OCI-LY3 (cell line): Measurements from ENCODE around the gene STRN3.
"Not testable (repeated sequence)": the region's sequence is repeated elsewhere in the genome, so short reads cannot be mapped to it uniquely, and the experiment has no call there.

Experiments
- H2AFZ ChIP-seq: fragments of 200-600, 300-600 bp; shearing (Covaris generic); 2 replicates; pipeline ENCODE4 v1.6.0; 2014; ENCODE audit warnings: antibody characterized with exemption, low read depth, low read length
- H3K27ac ChIP-seq: fragments of 200-600, 300-600 bp; sonication (generic); 2 replicates; pipeline ENCODE4 v1.5.1; 2014; ENCODE audit warnings: mild to moderate bottlenecking, low read length, moderate library complexity, mixed read lengths
- H3K27me3 ChIP-seq: fragments of 200-600, 300-600 bp; sonication (generic); 2 replicates; pipeline ENCODE4 v1.6.1; 2014; ENCODE audit warnings: low read depth, low read length, mixed read lengths
- H3K36me3 ChIP-seq: fragments of 200-600, 300-600 bp; sonication (generic); replicated peaks from 2 replicates; pipeline ENCODE3; 2014; ENCODE audit warnings: low read depth, low read length, mixed read lengths
- H3K4me1 ChIP-seq: fragments of 300-600, 200-600 bp; sonication (generic); 2 replicates; pipeline ENCODE4 v1.6.1; 2014; ENCODE audit warnings: low read length, mixed read lengths
- H3K4me2 ChIP-seq: fragments of 200-600, 300-600 bp; sonication (generic); 2 replicates; pipeline ENCODE4 v1.6.1; 2014; ENCODE audit warnings: low read length, mixed read lengths
- H3K4me3 ChIP-seq: fragments of 300-600, 200-600 bp; sonication (generic); 2 replicates; pipeline ENCODE4 v1.5.1; 2014; ENCODE audit warnings: antibody characterized with exemption, mild to moderate bottlenecking, low read length, moderate library complexity
- H3K79me2 ChIP-seq: fragments of 300-600, 200-600 bp; shearing (Covaris generic); 2 replicates; pipeline ENCODE4 v1.6.1; 2014; ENCODE audit warnings: mild to moderate bottlenecking, low read length, mixed read lengths
- H3K9ac ChIP-seq: fragments of 300-600, 200-600 bp; shearing (Covaris generic); 2 replicates; pipeline ENCODE4 v1.6.0; 2014; ENCODE audit warnings: mild to moderate bottlenecking, low read length, moderate library complexity
- H3K9me3 ChIP-seq: fragments of 200-600, 300-600 bp; shearing (Covaris generic); 2 replicates; pipeline ENCODE4 v1.6.1; 2014; ENCODE audit warnings: low read length, mixed read lengths; ENCODE audit not compliant: insufficient read depth
- H4K20me1 ChIP-seq: fragments of 200-600, 300-600 bp; sonication (generic); 2 replicates; pipeline ENCODE4 v1.6.1; 2016; ENCODE audit warnings: low read length, mixed read lengths; ENCODE audit not compliant: insufficient read depth
- EZH2phosphoT487 ChIP-seq: fragments of 200-600 bp; shearing (Covaris generic); IDR thresholded peaks from 2 replicates; pipeline ENCODE4 v1.6.1; 2018; ENCODE audit warnings: antibody characterized with exemption, mixed run types, low read depth
- TF ChIP-seq, protein P1 (sequence below): fragments of 200-600, 300-600 bp; sonication (generic); IDR thresholded peaks from 2 replicates; pipeline ENCODE4 v1.5.1; 2014; ENCODE audit warnings: antibody characterized with exemption, low read length, low read depth

STRN3 gene

DNA sequence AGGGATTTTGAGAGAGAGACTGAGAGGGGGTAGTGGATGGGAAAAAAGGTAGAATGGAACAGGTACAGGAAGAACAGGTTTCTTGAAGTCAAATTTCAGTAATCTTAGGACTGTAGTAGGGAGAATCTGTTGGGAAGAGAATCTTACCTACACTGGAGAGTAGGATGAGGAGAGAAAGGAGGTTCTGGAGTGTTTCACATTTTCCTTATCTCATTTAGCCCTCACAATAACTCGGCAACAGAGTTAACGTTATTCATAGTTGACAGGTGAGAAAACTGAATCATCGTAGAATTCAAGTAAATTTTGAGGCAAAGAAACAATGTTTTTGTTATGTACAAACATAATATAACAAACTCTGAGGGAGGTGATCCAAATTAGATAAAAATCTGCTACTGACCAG, 17.2 kb upstream of the STRN3 start:
- no peak overlapping the region for H2AFZ ChIP-seq
- no peaks in the 10 kb centered on the region for H4K20me1 ChIP-seq
- H3K4me1 ChIP-seq, result no peaks in the 10 kb centered on the region
- H3K27ac ChIP-seq, result no peak overlapping the region
- no peaks in the 10 kb centered on the region for H3K27me3 ChIP-seq
- TF ChIP-seq, protein P1, sequence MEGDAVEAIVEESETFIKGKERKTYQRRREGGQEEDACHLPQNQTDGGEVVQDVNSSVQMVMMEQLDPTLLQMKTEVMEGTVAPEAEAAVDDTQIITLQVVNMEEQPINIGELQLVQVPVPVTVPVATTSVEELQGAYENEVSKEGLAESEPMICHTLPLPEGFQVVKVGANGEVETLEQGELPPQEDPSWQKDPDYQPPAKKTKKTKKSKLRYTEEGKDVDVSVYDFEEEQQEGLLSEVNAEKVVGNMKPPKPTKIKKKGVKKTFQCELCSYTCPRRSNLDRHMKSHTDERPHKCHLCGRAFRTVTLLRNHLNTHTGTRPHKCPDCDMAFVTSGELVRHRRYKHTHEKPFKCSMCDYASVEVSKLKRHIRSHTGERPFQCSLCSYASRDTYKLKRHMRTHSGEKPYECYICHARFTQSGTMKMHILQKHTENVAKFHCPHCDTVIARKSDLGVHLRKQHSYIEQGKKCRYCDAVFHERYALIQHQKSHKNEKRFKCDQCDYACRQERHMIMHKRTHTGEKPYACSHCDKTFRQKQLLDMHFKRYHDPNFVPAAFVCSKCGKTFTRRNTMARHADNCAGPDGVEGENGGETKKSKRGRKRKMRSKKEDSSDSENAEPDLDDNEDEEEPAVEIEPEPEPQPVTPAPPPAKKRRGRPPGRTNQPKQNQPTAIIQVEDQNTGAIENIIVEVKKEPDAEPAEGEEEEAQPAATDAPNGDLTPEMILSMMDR, result no peak
- no peak for TF ChIP-seq EZH2phosphoT487
- H3K4me2 ChIP-seq, result no peak overlapping the region
- H3K9ac ChIP-seq, result no peak overlapping the region
- no peaks in the 10 kb centered on the region for H3K36me3 ChIP-seq
- H3K79me2 ChIP-seq, result no peaks in the 10 kb centered on the region
- no peaks in the 10 kb centered on the region for H3K9me3 ChIP-seq
- no peak overlapping the region for H3K4me3 ChIP-seq

DNA sequence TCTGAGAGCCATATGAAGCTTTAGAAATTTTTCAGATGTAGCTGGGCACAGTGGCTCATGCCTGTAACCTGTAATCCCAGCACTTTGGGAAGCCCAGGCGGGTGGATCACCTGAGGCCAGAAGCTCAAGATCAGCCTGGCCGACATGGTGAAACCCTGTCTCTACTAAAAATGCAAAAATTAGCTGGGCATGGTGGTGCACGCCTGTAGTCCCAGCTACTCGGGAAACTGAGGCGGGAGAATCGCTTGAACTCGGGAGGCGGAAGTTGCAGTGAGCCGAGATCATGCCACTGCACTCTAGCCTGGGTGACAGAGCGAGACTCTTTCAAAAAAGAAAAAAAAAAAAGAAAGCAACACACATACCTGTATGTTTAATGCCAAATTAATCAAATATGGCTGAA, 16.7 kb upstream of the STRN3 start:
- H3K4me1 ChIP-seq, H2AFZ ChIP-seq, H3K9ac ChIP-seq, H3K9me3 ChIP-seq, H4K20me1 ChIP-seq, H3K4me3 ChIP-seq, H3K4me2 ChIP-seq, H3K27me3 ChIP-seq, H3K36me3 ChIP-seq, H3K27ac ChIP-seq, H3K79me2 ChIP-seq: not testable (repeated sequence)

DNA sequence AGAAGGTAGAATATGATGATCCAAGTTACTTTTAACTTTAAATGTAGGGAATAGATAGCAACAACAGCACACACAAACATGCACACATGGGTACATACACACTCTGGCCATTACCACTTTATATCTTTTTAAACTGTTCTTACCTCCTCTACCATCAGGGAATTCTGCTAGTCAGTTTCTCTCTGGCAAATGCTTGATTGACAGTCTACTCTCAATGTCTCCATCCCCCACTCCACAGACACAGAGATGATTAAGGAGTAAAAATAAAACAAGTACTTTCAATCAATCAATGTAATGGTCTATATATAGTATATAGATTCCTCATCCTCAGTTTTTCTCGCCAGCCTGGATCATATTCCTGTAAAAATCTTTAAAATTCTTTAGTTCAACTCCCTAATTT, 16.1 kb upstream of the STRN3 start:
- no peak for TF ChIP-seq EZH2phosphoT487
- TF ChIP-seq, protein P1, result no peak
- H3K79me2 ChIP-seq, result no peaks in the 10 kb centered on the region
- H4K20me1 ChIP-seq, result no peaks in the 10 kb centered on the region
- no peak overlapping the region for H3K4me2 ChIP-seq
- H2AFZ ChIP-seq, result no peak overlapping the region
- H3K27me3 ChIP-seq, result no peaks in the 10 kb centered on the region
- no peaks in the 10 kb centered on the region for H3K9me3 ChIP-seq
- no peak overlapping the region for H3K4me3 ChIP-seq
- no peaks in the 10 kb centered on the region for H3K4me1 ChIP-seq
- H3K9ac ChIP-seq, result no peak overlapping the region
- no peak overlapping the region for H3K27ac ChIP-seq
- no peaks in the 10 kb centered on the region for H3K36me3 ChIP-seq

DNA sequence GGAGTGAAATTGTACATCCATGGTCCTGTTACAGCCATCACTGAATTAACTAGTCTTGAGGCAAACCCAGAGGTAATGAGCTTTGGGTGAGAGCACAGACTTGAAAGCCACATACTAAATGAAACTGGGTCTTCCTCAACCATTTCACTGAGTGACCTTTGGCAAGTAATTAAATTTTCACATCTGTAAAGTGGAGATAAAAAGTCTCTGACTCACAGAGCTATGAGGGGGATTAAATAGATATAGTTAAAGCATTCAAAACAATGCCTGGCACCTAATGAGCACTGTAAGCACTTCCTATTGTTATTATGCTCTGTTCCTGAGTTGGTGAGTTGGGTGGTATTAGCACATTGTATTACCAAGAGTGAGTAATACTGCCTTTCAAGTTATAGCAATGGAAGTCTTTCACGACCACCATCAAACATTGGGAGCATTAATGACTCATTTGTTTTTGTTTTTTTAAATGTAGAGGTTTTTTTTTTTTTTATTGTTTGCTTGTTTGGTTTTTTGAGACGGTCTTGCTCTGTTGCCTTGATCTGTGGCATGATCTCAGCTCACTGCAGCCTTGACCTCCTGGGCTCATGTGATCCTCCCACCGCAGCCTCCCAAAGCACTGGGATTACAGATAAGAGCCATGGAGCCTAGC, 12.5 kb upstream of the STRN3 start:
- Histone ChIP-seq H3K4me2 (no peak overlapping the region), H3K4me1 (no peaks in the 10 kb centered on the region), H3K27ac (no peak overlapping the region), H3K9me3 (no peaks in the 10 kb centered on the region), H4K20me1 (no peaks in the 10 kb centered on the region), H2AFZ (no peak overlapping the region), H3K79me2 (no peaks in the 10 kb centered on the region), H3K27me3 (no peaks in the 10 kb centered on the region), H3K36me3 (no peaks in the 10 kb centered on the region), H3K4me3 (no peak overlapping the region), H3K9ac (no peak overlapping the region)
- TF ChIP-seq EZH2phosphoT487, result no peak
- TF ChIP-seq, protein P1, result no peak
